H9 (cell line): ENCODE data around the gene AIFM2. TPM values are rescaled to one million over a fixed set of nuclear protein-coding genes. Genes with fewer than 3 reads are reported as not detected.

Source experiments
- DNase-seq: peaks from one replicate; pipeline ENCODE4 v3.0.0-alpha.2; 2017
- H2AFZ ChIP-seq: one replicate; pipeline ENCODE4 v1.6.1; 2013; ENCODE audit warnings: mild to moderate bottlenecking, low read length, control low read depth, moderate library complexity
- H2AK5ac ChIP-seq: 2 replicates; pipeline ENCODE4 v1.6.1; 2013; ENCODE audit warnings: low read length, control low read depth, mixed read lengths; ENCODE audit not compliant: insufficient read length
- H2BK120ac ChIP-seq: one replicate; pipeline ENCODE4 v1.6.1; 2013; ENCODE audit warnings: low read depth, mild to moderate bottlenecking, low read length, control low read depth, inconsistent platforms; ENCODE audit not compliant: poor library complexity, severe bottlenecking
- H2BK12ac ChIP-seq: 2 replicates; pipeline ENCODE4 v1.6.1; 2013; ENCODE audit warnings: low read length, control low read depth, mixed read lengths, low read depth; ENCODE audit not compliant: insufficient read length
- H2BK15ac ChIP-seq: 2 replicates; pipeline ENCODE4 v1.6.1; 2013; ENCODE audit warnings: low read depth, low read length, control low read depth
- H2BK20ac ChIP-seq: one replicate; pipeline ENCODE4 v1.6.1; 2013; ENCODE audit warnings: low read depth, mild to moderate bottlenecking, low read length, control low read depth, inconsistent platforms; ENCODE audit not compliant: poor library complexity, severe bottlenecking
- H2BK5ac ChIP-seq: 2 replicates; pipeline ENCODE4 v1.6.1; 2013; ENCODE audit warnings: low read length, control low read depth, mixed read lengths; ENCODE audit not compliant: insufficient read length
- H3K14ac ChIP-seq: 2 replicates; pipeline ENCODE4 v1.6.1; 2013; ENCODE audit warnings: low read length, control low read depth; ENCODE audit not compliant: insufficient read depth
- H3K18ac ChIP-seq: 2 replicates; pipeline ENCODE4 v1.6.1; 2013; ENCODE audit warnings: low read depth, mild to moderate bottlenecking, mixed read lengths, low read length, control low read depth; ENCODE audit not compliant: insufficient read length
- H3K23ac ChIP-seq: 2 replicates; pipeline ENCODE4 v1.6.1; 2013; ENCODE audit warnings: low read length, control low read depth, mixed read lengths, low read depth; ENCODE audit not compliant: insufficient read length
- H3K23me2 ChIP-seq: 2 replicates; pipeline ENCODE4 v1.6.1; 2013; ENCODE audit warnings: low read depth, mild to moderate bottlenecking, mixed read lengths, low read length, control low read depth; ENCODE audit not compliant: insufficient read length, poor library complexity, severe bottlenecking
- H3K27ac ChIP-seq: 2 replicates; pipeline ENCODE4 v1.5.1; 2013; ENCODE audit warnings: low read length, control low read depth, mixed read lengths, low read depth; ENCODE audit not compliant: insufficient read length
- H3K27me3 ChIP-seq: 2 replicates; pipeline ENCODE4 v1.6.1; 2013; ENCODE audit warnings: low read length, control low read depth, inconsistent platforms; ENCODE audit not compliant: insufficient read depth
- H3K4ac ChIP-seq: 2 replicates; pipeline ENCODE4 v1.6.1; 2013; ENCODE audit warnings: low read depth, mild to moderate bottlenecking, control low read depth, inconsistent platforms, low read length, moderate library complexity
- H3K4me1 ChIP-seq: 2 replicates; pipeline ENCODE4 v1.6.1; 2013; ENCODE audit warnings: low read length, control low read depth, inconsistent platforms; ENCODE audit not compliant: insufficient read depth
- H3K4me2 ChIP-seq: 2 replicates; pipeline ENCODE4 v1.6.1; 2013; ENCODE audit warnings: low read length, control low read depth, mixed read lengths; ENCODE audit not compliant: insufficient read length, insufficient read depth
- H3K56ac ChIP-seq: 2 replicates; pipeline ENCODE4 v1.6.1; 2013; ENCODE audit warnings: low read depth, mild to moderate bottlenecking, mixed read lengths, low read length, control low read depth; ENCODE audit not compliant: insufficient read length
- H3K79me1 ChIP-seq: 2 replicates; pipeline ENCODE4 v1.6.1; 2013; ENCODE audit warnings: low read depth, mild to moderate bottlenecking, moderate library complexity, low read length, control low read depth, inconsistent platforms; ENCODE audit not compliant: insufficient read depth, poor library complexity, severe bottlenecking
- H3K79me2 ChIP-seq: 2 replicates; pipeline ENCODE4 v1.6.1; 2013; ENCODE audit warnings: low read length, control low read depth, inconsistent platforms; ENCODE audit not compliant: insufficient read depth
- H3K9ac ChIP-seq: 2 replicates; pipeline ENCODE4 v1.6.1; 2013; ENCODE audit warnings: low read length, control low read depth, mixed read lengths; ENCODE audit not compliant: insufficient read length; ENCODE audit errors: extremely low read depth
- H3K9me3 ChIP-seq: one replicate; pipeline ENCODE4 v1.6.1; 2013; ENCODE audit warnings: low read depth, low read length, inconsistent platforms; ENCODE audit not compliant: control insufficient read depth
- H3T11ph ChIP-seq: one replicate; pipeline ENCODE4 v1.6.1; 2013; ENCODE audit warnings: mild to moderate bottlenecking, low read length, control low read depth, inconsistent platforms
- H4K20me1 ChIP-seq: one replicate; pipeline ENCODE4 v1.6.1; 2013; ENCODE audit not compliant: control insufficient read depth, insufficient read length, insufficient read depth
- H4K5ac ChIP-seq: 2 replicates; pipeline ENCODE4 v1.6.1; 2013; ENCODE audit warnings: low read depth, mild to moderate bottlenecking, mixed read lengths, low read length, control low read depth; ENCODE audit not compliant: insufficient read length
- H4K8ac ChIP-seq: replicated peaks from 2 replicates; pipeline ENCODE4 v1.6.1; 2013; ENCODE audit warnings: low read length, control low read depth, mixed read lengths, low read depth; ENCODE audit not compliant: insufficient read length
- H4K91ac ChIP-seq: 2 replicates; pipeline ENCODE4 v1.6.1; 2013; ENCODE audit warnings: low read depth, mild to moderate bottlenecking, moderate library complexity, mixed read lengths, low read length, control low read depth; ENCODE audit not compliant: insufficient read length
- H3K27ac Mint-ChIP-seq, 3 experiments: 2 replicates in 2 of 3; 3 replicates in 1 of 3; pipeline ENCODE4 v1.8.0; 2020 to 2021; ENCODE audit warnings: mixed read lengths in 3 of 3, mild to moderate bottlenecking in 1 of 3, moderate library complexity in 1 of 3
- H3K27me3 Mint-ChIP-seq: 2 replicates; pipeline ENCODE4 v1.8.0; 2021; ENCODE audit warnings: low read depth, mild to moderate bottlenecking, moderate library complexity, mixed read lengths
- H3K36me3 Mint-ChIP-seq, 3 experiments: 2 replicates in 2 of 3; 3 replicates in 1 of 3; pipeline ENCODE4 v1.8.0; 2020 to 2021; ENCODE audit warnings: low read depth in 3 of 3, mixed read lengths in 3 of 3; ENCODE audit not compliant: insufficient read depth in 1 of 3
- H3K4me1 Mint-ChIP-seq, 2 experiments: 2 replicates each; pipeline ENCODE4 v1.8.0; 2020; ENCODE audit warnings: mixed read lengths in 2 of 2
- H3K4me3 Mint-ChIP-seq, 2 experiments: 2 replicates in 1 of 2; 3 replicates in 1 of 2; pipeline ENCODE4 v1.8.0; 2020 to 2021; ENCODE audit warnings: mild to moderate bottlenecking in 2 of 2, mixed read lengths in 2 of 2, moderate library complexity in 1 of 2
- H3K9me3 Mint-ChIP-seq, 2 experiments: 2 replicates in 1 of 2; 3 replicates in 1 of 2; pipeline ENCODE4 v1.8.0; 2020; ENCODE audit warnings: mild to moderate bottlenecking in 2 of 2, mixed read lengths in 2 of 2, moderate library complexity in 1 of 2
- CTCF ChIP-seq: fragments of 200-600 bp; sonication (generic); conservative IDR thresholded peaks from 3 replicates; pipeline ENCODE4 v1.8.0; 2021; ENCODE audit warnings: antibody characterized with exemption, mild to moderate bottlenecking
- WGBS: extraction: QIAGEN DNeasy Blood & Tissue Kit; methylation state at CpG from one replicate; pipeline ENCODE4 v1.1.7; 2013; ENCODE audit warnings: missing lambda C conversion rate, low lambda C conversion rate, mixed read lengths; ENCODE audit not compliant: insufficient read length; ENCODE audit errors: extremely low coverage; 5-methylcytosine and 5-hydroxymethylcytosine counted together
- total RNA-seq: library from RNA; stranded (reverse); gene quantifications from 2 replicates; pipeline ENCODE4 v1.2.1, GENCODE V29; 2021

AIFM2 gene
- total RNA-seq, 1 experiment from 2014 or later = 5.3 TPM

DNA sequence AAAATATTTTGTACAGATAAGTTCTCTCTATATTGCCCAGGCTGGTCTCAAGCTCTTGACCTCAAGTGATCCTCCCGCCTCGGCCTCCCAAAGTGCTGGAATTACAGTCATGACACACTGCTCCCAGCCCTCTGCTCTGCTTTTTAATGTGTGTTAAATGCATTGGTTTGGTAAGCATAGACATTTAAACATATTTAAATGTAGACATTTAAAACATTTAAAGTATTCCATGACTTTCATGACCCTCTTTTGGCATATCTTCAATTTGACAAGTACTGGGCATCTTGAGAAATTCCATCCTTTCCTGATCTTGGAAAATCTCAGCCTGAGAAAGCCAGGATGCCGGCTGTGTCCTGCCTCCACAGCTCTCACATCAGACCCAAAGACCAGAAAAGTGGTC is 42.9 kb upstream of the AIFM2 start:
- Histone ChIP-seq H2BK5ac (no peak overlapping the region), H2BK15ac (no peak overlapping the region), H4K5ac (no peak overlapping the region), H4K20me1 (no peaks in the 10 kb centered on the region), H3K27ac (no peak overlapping the region), H3K23ac (no peak overlapping the region), H2AFZ (no peak overlapping the region), H3K79me2 (no peaks in the 10 kb centered on the region), H3K23me2 (peaks cover 2% of the 10 kb centered on the region), H3K14ac (no peak overlapping the region), H3K9me3 (no peaks in the 10 kb centered on the region), H3K27me3 (no peaks in the 10 kb centered on the region), H3T11ph (no peak overlapping the region), H2BK120ac (no peak overlapping the region), H2AK5ac (no peak overlapping the region), H3K18ac (no peak overlapping the region), H3K4me1 (no peaks in the 10 kb centered on the region), H3K9ac (no peak overlapping the region), H2BK12ac (no peak overlapping the region), H3K4me2 (no peak overlapping the region), H4K91ac (no peak overlapping the region), H2BK20ac (no peak overlapping the region), H3K79me1 (no peaks in the 10 kb centered on the region), H4K8ac (no peak overlapping the region), H3K4ac (no peak overlapping the region), H3K56ac (no peak overlapping the region)
- H3K9me3 Mint-ChIP-seq = peaks cover 3 to 9% of the 10 kb centered on the region in 2 experiments; a peak in 3 of 5 replicates
- no peak overlapping the region for H3K27ac Mint-ChIP-seq
- no peaks in the 10 kb centered on the region; a peak in 1 of 7 replicates for H3K36me3 Mint-ChIP-seq
- WGBS = no CpG with 5 or more reads among the region's 3 CpGs
- no peak for DNase-seq
- H3K27me3 Mint-ChIP-seq = peaks cover 1% of the 10 kb centered on the region
- no peak overlapping the region for H3K4me3 Mint-ChIP-seq
- peaks cover 0 to 4% of the 10 kb centered on the region in 2 experiments; a peak in 2 of 4 replicates for H3K4me1 Mint-ChIP-seq
- TF ChIP-seq CTCF = no peak
